Left lung (tissue), 10 donors: ENCODE results near the gene LEUTX. TPM values are rescaled to one million over a fixed set of nuclear protein-coding genes. Genes with fewer than 3 reads are reported as not detected.

Experiments
- ATAC-seq: fragments of 200-7000 bp; cut with Tn5 transposase; one replicate; pipeline ENCODE4 v1.9.1; 2020; ENCODE audit warnings: moderate library complexity
- DNase-seq, 4 donors: peaks; one replicate each; pipeline ENCODE4 v3.0.0-alpha.2; 2013 to 2020
- H3K27ac ChIP-seq, 2 donors: fragments of 200-600 bp; sonication (generic) in 1 of 2; one replicate each; pipeline versions ENCODE4 v1.5.0 to v1.8.0; 2020 to 2021
- H3K27me3 ChIP-seq, 2 donors: fragments of 200-600 bp; sonication (generic) in 1 of 2; one replicate each; pipeline versions ENCODE4 v1.5.0 to v1.8.0; 2020 to 2021
- H3K36me3 ChIP-seq, 2 donors: fragments of 200-600 bp; sonication (generic) in 1 of 2; one replicate each; pipeline versions ENCODE4 v1.5.0 to v1.8.0; 2020 to 2021
- H3K4me1 ChIP-seq, 2 donors: fragments of 200-600 bp; one replicate each; pipeline ENCODE4 v1.8.0; 2021
- H3K4me3 ChIP-seq, 2 donors: fragments of 200-600 bp; sonication (generic) in 1 of 2; one replicate each; pipeline versions ENCODE4 v1.5.0 to v1.8.0; 2020 to 2021; ENCODE audit warnings: mild to moderate bottlenecking in 1 of 2
- H3K9me3 ChIP-seq, 2 donors: fragments of 200-600 bp; sonication (generic) in 1 of 2; one replicate each; pipeline versions ENCODE4 v1.5.0 to v1.8.0; 2020 to 2021
- CTCF ChIP-seq, 2 donors: fragments of 200-600 bp; sonication (generic) in 1 of 2; IDR thresholded peaks; one replicate each; pipeline versions ENCODE4 v1.5.0 to v1.8.0; 2021; ENCODE audit warnings: antibody characterized with exemption in 2 of 2
- intact Hi-C, 2 donors: fragments of 100-400 bp; cut with DNase I; formaldehyde crosslinking; loops; one replicate each; pipeline versions ENCODE4 v1.11.2 to v1.14.2; 2022
- polyA plus RNA-seq, 6 donors: library from polyadenylated mRNA; unstranded; fragments of 120-200 nt; gene quantifications; one replicate each; pipeline ENCODE4 v1.2.1, GENCODE V29; 2013; ENCODE audit not compliant: insufficient read length in 6 of 6
- total RNA-seq, 2 donors: library from RNA; stranded (reverse); fragmentation: NEBNext Ultra II Directional; extraction: Animal tissue kit (Norgen Biotek cat#: 25700); gene quantifications; one replicate each; pipeline ENCODE4 v1.2.1, GENCODE V29; 2021
- donor health status: DM: no; HTN: yes; CAD: no.
- donor health status: DM: no; HTN: no; CAD: no.

The LEUTX gene
- total and polyA plus RNA-seq, 8 donors = not detected

- Histone ChIP-seq H3K36me3 (peaks cover 0 to 60% of the 10 kb centered on the region in 2 donors), H3K4me1 (peaks cover 0 to 18% of the 10 kb centered on the region in 2 donors), H3K27ac (no peak overlapping the region), H3K9me3 (no peaks in the 10 kb centered on the region), H3K27me3 (no peaks in the 10 kb centered on the region), H3K4me3 (no peak overlapping the region)
- ATAC-seq = no peak
- no peak for TF ChIP-seq CTCF (IDR thresholded peaks at IDR 0.05)
- DNase-seq = no peak
- intact Hi-C loops = no loop called here
Measured at GRCh38 chr19:39826311-39826945, 47.8 kb downstream of the LEUTX start.

- no peaks in the 10 kb centered on the region for H3K27me3 ChIP-seq
- peaks cover 0 to 22% of the 10 kb centered on the region in 2 donors for H3K4me1 ChIP-seq
- no peak for ATAC-seq
- TF ChIP-seq CTCF (IDR thresholded peaks at IDR 0.05) = no peak
- intact Hi-C loops = no loop called here
- H3K9me3 ChIP-seq = no peaks in the 10 kb centered on the region
- no peak for DNase-seq
- H3K4me3 ChIP-seq = no peak overlapping the region
- H3K36me3 ChIP-seq = peaks cover 0 to 63% of the 10 kb centered on the region in 2 donors
- H3K27ac ChIP-seq = no peak overlapping the region
Measured at GRCh38 chr19:39827216-39827615, 48.6 kb downstream of the LEUTX start.

- ATAC-seq = no peak
- H3K27me3 ChIP-seq = no peaks in the 10 kb centered on the region
- no peak for DNase-seq
- peaks cover 6 to 31% of the 10 kb centered on the region in 2 donors for H3K4me1 ChIP-seq
- TF ChIP-seq CTCF (IDR thresholded peaks at IDR 0.05) = no peak
- H3K4me3 ChIP-seq = no peak overlapping the region
- intact Hi-C loops = no loop called here
- H3K36me3 ChIP-seq = peaks cover 0 to 63% of the 10 kb centered on the region in 2 donors
- H3K9me3 ChIP-seq = no peaks in the 10 kb centered on the region
- H3K27ac ChIP-seq = no peak overlapping the region
Measured at GRCh38 chr19:39828015-39828653, 49.5 kb downstream of the LEUTX start.

- no peak overlapping the region for H3K27ac ChIP-seq
- DNase-seq (no peak), ATAC-seq (no peak)
- H3K4me3 ChIP-seq = no peak overlapping the region
- peaks cover 0 to 63% of the 10 kb centered on the region in 2 donors for H3K36me3 ChIP-seq
- no peak for TF ChIP-seq CTCF (IDR thresholded peaks at IDR 0.05)
- intact Hi-C loops = no loop called here
- no peaks in the 10 kb centered on the region for H3K9me3 ChIP-seq
- H3K27me3 ChIP-seq = no peaks in the 10 kb centered on the region
- peaks cover 6 to 29% of the 10 kb centered on the region in 2 donors for H3K4me1 ChIP-seq
Measured at GRCh38 chr19:39828654-39829032, 50.0 kb downstream of the LEUTX start.

- peaks cover 0 to 69% of the 10 kb centered on the region in 2 donors for H3K36me3 ChIP-seq
- DNase-seq = no peak
- H3K4me1 ChIP-seq = peaks cover 6 to 31% of the 10 kb centered on the region in 2 donors
- no peak for TF ChIP-seq CTCF (IDR thresholded peaks at IDR 0.05)
- H3K27ac ChIP-seq = no peak overlapping the region
- H3K27me3 ChIP-seq = no peaks in the 10 kb centered on the region
- H3K4me3 ChIP-seq = no peak overlapping the region
- no peaks in the 10 kb centered on the region for H3K9me3 ChIP-seq
- intact Hi-C loops = no loop called here
- ATAC-seq = no peak
Measured at GRCh38 chr19:39829702-39830275, 51.1 kb downstream of the LEUTX start.
